ENCODE measurements around the gene NAV3.
A peak's percentile ranks its signal among the peaks of the same experiment; 100 is the strongest.

DNA sequence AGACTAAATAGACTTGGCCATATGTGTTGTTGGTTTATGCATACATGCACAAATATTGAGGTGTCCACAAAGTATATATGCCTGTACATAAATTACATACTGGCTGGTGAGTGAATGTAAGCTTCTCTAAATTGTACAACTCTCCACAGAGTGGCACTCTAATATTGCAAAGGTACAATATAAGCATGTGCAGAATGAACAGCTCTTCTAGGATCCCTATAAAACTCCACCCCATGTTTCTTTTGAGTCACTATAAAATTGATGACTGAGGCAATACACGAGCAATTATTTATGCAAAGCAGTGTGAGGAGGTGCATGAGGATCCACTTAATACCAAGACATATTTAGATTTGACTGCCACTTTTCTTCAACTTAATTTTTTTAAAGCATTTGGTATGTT is 172.2 kb downstream of the NAV3 start:
- TF ChIP-seq, protein P1, sequence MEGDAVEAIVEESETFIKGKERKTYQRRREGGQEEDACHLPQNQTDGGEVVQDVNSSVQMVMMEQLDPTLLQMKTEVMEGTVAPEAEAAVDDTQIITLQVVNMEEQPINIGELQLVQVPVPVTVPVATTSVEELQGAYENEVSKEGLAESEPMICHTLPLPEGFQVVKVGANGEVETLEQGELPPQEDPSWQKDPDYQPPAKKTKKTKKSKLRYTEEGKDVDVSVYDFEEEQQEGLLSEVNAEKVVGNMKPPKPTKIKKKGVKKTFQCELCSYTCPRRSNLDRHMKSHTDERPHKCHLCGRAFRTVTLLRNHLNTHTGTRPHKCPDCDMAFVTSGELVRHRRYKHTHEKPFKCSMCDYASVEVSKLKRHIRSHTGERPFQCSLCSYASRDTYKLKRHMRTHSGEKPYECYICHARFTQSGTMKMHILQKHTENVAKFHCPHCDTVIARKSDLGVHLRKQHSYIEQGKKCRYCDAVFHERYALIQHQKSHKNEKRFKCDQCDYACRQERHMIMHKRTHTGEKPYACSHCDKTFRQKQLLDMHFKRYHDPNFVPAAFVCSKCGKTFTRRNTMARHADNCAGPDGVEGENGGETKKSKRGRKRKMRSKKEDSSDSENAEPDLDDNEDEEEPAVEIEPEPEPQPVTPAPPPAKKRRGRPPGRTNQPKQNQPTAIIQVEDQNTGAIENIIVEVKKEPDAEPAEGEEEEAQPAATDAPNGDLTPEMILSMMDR (IDR thresholded peaks at IDR 0.05; ENCODE audit: low read depth, low read length) = peak; percentile 58
- TF ChIP-seq EZH2phosphoT487 (IDR thresholded peaks at IDR 0.05; ENCODE audit: low read depth) = no peak

Measured in OCI-LY3 (cell line).